Ishikawa (cell line): ENCODE results near the gene SEMA4F.

Experiments
- CEBPB ChIP-seq: IDR thresholded peaks from 2 replicates; pipeline ENCODE4 v1.6.1; 2012
- CREB1 ChIP-seq: IDR thresholded peaks from 2 replicates; pipeline ENCODE4 v1.6.1; 2012; ENCODE audit warnings: low read depth
- EGR1 ChIP-seq: IDR thresholded peaks from 2 replicates; pipeline ENCODE4 v1.6.1; 2012
- EP300 ChIP-seq: IDR thresholded peaks from 2 replicates; pipeline ENCODE4 v1.6.1; 2012; ENCODE audit warnings: borderline replicate concordance
- FOXM1 ChIP-seq: IDR thresholded peaks from 2 replicates; pipeline ENCODE4 v1.6.1; 2012; ENCODE audit warnings: low read depth, borderline replicate concordance
- NFIC ChIP-seq: IDR thresholded peaks from 2 replicates; pipeline ENCODE4 v1.6.1; 2012
- RAD21 ChIP-seq: IDR thresholded peaks from 2 replicates; pipeline ENCODE4 v1.6.1; 2012; ENCODE audit warnings: low read depth
- TAF1 ChIP-seq: IDR thresholded peaks from 2 replicates; pipeline ENCODE4 v1.6.1; 2012; ENCODE audit warnings: low read depth, mild to moderate bottlenecking
- TCF12 ChIP-seq: IDR thresholded peaks from 2 replicates; pipeline ENCODE4 v1.6.1; 2012; ENCODE audit warnings: low read depth
- TEAD4 ChIP-seq: IDR thresholded peaks from 2 replicates; pipeline ENCODE4 v1.6.1; 2012
- YY1 ChIP-seq: IDR thresholded peaks from 2 replicates; pipeline ENCODE4 v1.6.1; 2012; ENCODE audit warnings: low read depth
- ZBTB7A ChIP-seq: IDR thresholded peaks from 2 replicates; pipeline ENCODE4 v1.6.1; 2012; ENCODE audit warnings: low read depth
- TF ChIP-seq, protein P1 (sequence below): IDR thresholded peaks from 2 replicates; pipeline ENCODE4 v1.6.1; 2012; ENCODE audit warnings: low read depth, mild to moderate bottlenecking
- TF ChIP-seq, protein P2 (sequence below): IDR thresholded peaks from 2 replicates; pipeline ENCODE4 v1.6.1; 2012
- TF ChIP-seq, protein P3 (sequence below): IDR thresholded peaks from 2 replicates; pipeline ENCODE4 v1.6.1; 2012

The SEMA4F gene

DNA sequence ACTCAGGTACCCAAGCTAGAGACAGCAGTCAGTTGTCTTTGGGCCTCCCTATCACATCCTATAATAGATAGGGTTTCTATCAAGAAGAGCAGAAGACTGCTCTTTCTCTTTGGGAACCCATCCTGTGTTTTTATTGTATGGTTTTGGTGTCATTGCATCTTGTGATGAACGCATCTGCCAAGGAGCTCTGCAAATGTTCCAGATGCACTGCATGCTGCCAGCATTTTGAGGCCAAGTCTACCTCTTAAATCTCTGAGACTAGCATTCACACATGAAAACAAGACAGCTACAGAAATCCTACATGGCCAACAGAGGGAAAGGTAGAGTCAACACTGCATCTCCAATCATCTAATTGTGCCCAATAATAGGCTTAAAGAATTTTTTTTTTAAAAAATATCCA, 14.0 kb downstream of the SEMA4F start:
- TF ChIP-seq CREB1: no peak
- no peak for TF ChIP-seq YY1
- TF ChIP-seq TAF1: no peak
- TF ChIP-seq RAD21: no peak

DNA sequence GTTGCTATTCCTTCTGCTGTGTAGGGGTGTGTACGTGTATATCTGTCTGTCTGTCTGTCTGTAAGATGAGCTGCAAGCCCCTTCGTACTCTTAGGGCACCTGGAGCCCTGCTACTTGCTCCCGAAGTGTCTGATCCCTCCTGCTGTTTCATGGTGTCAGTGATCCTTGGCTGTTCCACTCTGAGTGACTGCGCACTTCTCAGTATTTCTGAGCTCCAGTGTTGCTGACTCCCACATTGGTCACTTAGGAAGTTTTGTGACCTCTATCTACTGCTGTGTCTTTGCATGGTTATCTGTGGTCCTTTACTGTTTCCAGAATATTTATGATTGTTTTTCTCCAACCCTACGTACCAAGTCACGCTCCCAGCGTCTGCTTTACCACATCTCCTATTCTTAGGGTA, 16.2 kb downstream of the SEMA4F start:
- TF ChIP-seq NFIC (no peak), TAF1 (no peak), RAD21 (no peak), FOXM1 (no peak), CREB1 (no peak), TCF12 (no peak), YY1 (no peak), EP300 (no peak), ZBTB7A (no peak), EGR1 (no peak), TEAD4 (no peak), CEBPB (no peak)
- TF ChIP-seq, protein P1, sequence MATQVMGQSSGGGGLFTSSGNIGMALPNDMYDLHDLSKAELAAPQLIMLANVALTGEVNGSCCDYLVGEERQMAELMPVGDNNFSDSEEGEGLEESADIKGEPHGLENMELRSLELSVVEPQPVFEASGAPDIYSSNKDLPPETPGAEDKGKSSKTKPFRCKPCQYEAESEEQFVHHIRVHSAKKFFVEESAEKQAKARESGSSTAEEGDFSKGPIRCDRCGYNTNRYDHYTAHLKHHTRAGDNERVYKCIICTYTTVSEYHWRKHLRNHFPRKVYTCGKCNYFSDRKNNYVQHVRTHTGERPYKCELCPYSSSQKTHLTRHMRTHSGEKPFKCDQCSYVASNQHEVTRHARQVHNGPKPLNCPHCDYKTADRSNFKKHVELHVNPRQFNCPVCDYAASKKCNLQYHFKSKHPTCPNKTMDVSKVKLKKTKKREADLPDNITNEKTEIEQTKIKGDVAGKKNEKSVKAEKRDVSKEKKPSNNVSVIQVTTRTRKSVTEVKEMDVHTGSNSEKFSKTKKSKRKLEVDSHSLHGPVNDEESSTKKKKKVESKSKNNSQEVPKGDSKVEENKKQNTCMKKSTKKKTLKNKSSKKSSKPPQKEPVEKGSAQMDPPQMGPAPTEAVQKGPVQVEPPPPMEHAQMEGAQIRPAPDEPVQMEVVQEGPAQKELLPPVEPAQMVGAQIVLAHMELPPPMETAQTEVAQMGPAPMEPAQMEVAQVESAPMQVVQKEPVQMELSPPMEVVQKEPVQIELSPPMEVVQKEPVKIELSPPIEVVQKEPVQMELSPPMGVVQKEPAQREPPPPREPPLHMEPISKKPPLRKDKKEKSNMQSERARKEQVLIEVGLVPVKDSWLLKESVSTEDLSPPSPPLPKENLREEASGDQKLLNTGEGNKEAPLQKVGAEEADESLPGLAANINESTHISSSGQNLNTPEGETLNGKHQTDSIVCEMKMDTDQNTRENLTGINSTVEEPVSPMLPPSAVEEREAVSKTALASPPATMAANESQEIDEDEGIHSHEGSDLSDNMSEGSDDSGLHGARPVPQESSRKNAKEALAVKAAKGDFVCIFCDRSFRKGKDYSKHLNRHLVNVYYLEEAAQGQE: no peak
- TF ChIP-seq, protein P2, sequence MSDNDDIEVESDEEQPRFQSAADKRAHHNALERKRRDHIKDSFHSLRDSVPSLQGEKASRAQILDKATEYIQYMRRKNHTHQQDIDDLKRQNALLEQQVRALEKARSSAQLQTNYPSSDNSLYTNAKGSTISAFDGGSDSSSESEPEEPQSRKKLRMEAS: no peak
- TF ChIP-seq, protein P3, sequence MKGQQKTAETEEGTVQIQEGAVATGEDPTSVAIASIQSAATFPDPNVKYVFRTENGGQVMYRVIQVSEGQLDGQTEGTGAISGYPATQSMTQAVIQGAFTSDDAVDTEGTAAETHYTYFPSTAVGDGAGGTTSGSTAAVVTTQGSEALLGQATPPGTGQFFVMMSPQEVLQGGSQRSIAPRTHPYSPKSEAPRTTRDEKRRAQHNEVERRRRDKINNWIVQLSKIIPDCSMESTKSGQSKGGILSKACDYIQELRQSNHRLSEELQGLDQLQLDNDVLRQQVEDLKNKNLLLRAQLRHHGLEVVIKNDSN: no peak

GRCh38 chr2:74671479-74671878, 17.4 kb downstream of the SEMA4F start:
- TF ChIP-seq, protein P1: no peak
- TF ChIP-seq NFIC (no peak), EGR1 (no peak), CEBPB (no peak), YY1 (no peak), TEAD4 (no peak)
- TF ChIP-seq, protein P2: no peak
- TF ChIP-seq, protein P3: no peak

DNA sequence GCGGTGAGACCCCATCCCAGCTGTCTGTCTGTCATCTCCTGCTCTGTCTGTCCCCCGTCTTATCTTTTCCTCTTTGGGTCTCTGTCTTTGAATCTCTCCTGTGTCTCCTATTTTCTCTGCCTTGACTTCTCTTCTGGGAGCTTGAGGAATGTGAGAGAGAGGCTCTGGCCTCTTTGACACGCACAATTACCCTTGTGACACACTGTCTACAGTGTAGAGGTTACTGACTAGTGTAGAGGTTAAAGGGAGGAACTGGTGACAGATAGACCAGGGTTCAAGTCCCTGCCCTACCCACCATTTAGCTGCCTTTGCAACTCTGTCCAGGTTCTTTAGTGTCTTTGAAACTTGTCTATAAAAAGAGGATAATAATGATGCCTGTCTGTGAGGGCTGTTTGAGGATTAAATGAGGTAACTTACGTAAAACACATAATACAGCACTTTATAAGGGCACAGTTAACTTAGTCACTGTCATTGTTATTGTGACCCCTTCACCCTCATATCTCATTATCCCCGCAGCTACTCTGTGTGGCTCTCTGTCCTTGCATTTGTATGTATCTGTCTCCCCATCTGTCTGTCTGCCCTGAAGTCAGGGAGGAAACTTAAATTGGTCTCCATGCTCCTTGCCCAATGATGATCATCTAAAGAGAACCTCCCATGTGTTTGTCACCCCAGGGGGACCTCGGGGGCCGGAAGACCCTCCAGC, 19.9 kb downstream of the SEMA4F start:
- TF ChIP-seq YY1 (no peak), TCF12 (no peak), NFIC (no peak), RAD21 (no peak), FOXM1 (no peak), ZBTB7A (no peak), CREB1 (no peak), CEBPB (no peak), EGR1 (no peak), EP300 (no peak), TAF1 (no peak), TEAD4 (no peak)
- TF ChIP-seq, protein P3: no peak
- TF ChIP-seq, protein P2: no peak
- TF ChIP-seq, protein P1: no peak
